Activated T-helper 1 cell treated with anti-CD3 and anti-CD28 coated beads, Interleukin-12 subunit alpha, Interleukin-12 subunit beta, Interleukin-2, Interleukin-4 antibody, amounts not matched to agents 30 ng/mL and 10 ng/mL and 1 ng/mL, durations not matched to agents 14 hours and 24 hours and 36 hours (primary cell): ENCODE measurements around the gene RETREG3. TPM values are rescaled to one million over a fixed set of nuclear protein-coding genes. Genes with fewer than 3 reads are reported as not detected.
"Not testable (repeated sequence)": the region's sequence is repeated elsewhere in the genome, so short reads cannot be mapped to it uniquely, and the experiment has no call there.

ENCODE experiments used
- DNase-seq: peaks from one replicate; pipeline ENCODE4 v3.0.0; 2021; ENCODE audit warnings: low spot score
- H3K27ac Mint-ChIP-seq: one replicate; pipeline ENCODE4 v1.8.0; 2021; ENCODE audit warnings: mild to moderate bottlenecking, mixed read lengths
- H3K27me3 Mint-ChIP-seq: one replicate; pipeline ENCODE4 v1.8.0; 2022; ENCODE audit warnings: mild to moderate bottlenecking, moderate library complexity, mixed read lengths; ENCODE audit not compliant: insufficient read depth
- H3K36me3 Mint-ChIP-seq: one replicate; pipeline ENCODE4 v1.8.0; 2021; ENCODE audit warnings: low read depth, mixed read lengths
- H3K4me1 Mint-ChIP-seq: one replicate; pipeline ENCODE4 v1.8.0; 2021; ENCODE audit warnings: low read depth, mixed read lengths
- H3K4me3 Mint-ChIP-seq: one replicate; pipeline ENCODE4 v1.8.0; 2021; ENCODE audit warnings: mild to moderate bottlenecking, moderate library complexity, mixed read lengths
- H3K9me3 Mint-ChIP-seq: one replicate; pipeline ENCODE4 v1.8.0; 2021; ENCODE audit warnings: mixed read lengths
- intact Hi-C: fragments of 100-400 bp; cut with micrococcal nuclease; formaldehyde crosslinking; loops from one replicate; pipeline ENCODE4 v1.15.1; 2024
- total RNA-seq: library from RNA; stranded (reverse); gene quantifications from 2 replicates; pipeline ENCODE4 v1.2.3, GENCODE V29; 2022

RETREG3 gene
- total RNA-seq, 1 donor from 2014 or later, result 43.4 TPM

DNA sequence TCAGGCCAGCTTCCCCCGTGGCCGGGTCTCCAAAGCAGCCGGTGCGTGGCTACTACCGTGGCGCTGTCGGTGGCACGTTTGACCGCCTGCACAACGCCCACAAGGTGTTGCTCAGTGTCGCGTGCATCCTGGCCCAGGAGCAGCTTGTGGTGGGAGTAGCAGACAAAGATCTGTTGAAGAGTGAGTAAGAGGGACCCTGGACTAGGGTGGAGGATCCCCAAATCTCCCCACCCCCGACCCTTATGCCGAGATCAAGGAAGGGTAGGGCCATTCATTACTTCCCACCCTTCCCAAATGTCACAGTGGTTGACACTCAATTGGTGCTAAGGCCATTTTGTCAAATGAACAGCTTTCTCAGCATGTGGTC, 46.0 kb downstream of the RETREG3 start:
- intact Hi-C loops, result loop anchor here (10.0 kb wide), 1 partner anchor 422 kb away; the partner anchor contains the start of genes PTGES3L and RUNDC1
- H3K4me1 Mint-ChIP-seq, result peaks cover 31% of the 10 kb centered on the region
- DNase-seq, result no peak

DNA sequence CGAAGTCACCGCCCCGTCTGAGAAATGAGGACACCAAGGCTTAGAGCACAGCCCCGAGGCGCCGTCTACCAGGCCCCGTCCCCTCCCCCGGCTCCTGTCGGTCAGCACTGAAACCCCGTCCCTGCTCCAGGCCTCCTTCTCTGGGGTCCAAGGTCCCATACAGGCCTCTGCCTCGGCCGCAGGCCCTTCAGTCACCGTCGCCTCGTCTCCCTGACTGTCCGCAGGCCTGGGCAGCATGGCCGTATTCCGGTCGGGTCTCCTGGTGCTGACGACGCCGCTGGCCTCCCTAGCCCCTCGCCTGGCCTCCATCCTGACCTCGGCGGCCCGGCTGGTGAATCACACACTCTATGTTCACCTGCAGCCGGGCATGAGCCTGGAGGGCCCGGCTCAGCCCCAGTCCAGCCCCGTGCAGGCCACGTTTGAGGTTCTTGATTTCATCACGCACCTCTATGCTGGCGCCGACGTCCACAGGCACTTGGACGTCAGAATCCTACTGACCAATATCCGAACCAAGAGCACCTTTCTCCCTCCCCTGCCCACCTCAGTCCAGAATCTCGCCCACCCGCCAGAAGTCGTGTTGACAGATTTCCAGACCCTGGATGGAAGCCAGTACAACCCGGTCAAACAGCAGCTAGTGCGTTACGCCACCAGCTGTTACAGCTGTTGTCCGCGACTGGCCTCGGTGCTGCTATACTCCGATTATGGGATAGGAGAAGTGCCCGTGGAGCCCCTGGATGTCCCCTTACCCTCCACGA, 46.6 kb downstream of the RETREG3 start:
- DNase-seq, result no peak
- Mint-ChIP-seq H3K9me3 (no peaks in the 10 kb centered on the region), H3K27me3 (no peaks in the 10 kb centered on the region), H3K4me1 (peaks cover 26% of the 10 kb centered on the region), H3K36me3 (peaks cover 9% of the 10 kb centered on the region), H3K27ac (peak overlapping the region; percentile 92), H3K4me3 (peak overlapping the region; percentile 87)
- intact Hi-C loops, result loop anchor here (1.0 to 10.0 kb wide), 2 partner anchors 15 to 422 kb away; partner anchors contain the start of genes PSMC3IP, PTGES3L and RUNDC1

More for the DNA sequence above, 46.0 kb downstream of the RETREG3 start:
- Mint-ChIP-seq H3K4me3 (peak overlapping the region; percentile 87), H3K27me3 (no peaks in the 10 kb centered on the region), H3K36me3 (peaks cover 12% of the 10 kb centered on the region), H3K27ac (no peak overlapping the region), H3K9me3 (no peaks in the 10 kb centered on the region)

DNA sequence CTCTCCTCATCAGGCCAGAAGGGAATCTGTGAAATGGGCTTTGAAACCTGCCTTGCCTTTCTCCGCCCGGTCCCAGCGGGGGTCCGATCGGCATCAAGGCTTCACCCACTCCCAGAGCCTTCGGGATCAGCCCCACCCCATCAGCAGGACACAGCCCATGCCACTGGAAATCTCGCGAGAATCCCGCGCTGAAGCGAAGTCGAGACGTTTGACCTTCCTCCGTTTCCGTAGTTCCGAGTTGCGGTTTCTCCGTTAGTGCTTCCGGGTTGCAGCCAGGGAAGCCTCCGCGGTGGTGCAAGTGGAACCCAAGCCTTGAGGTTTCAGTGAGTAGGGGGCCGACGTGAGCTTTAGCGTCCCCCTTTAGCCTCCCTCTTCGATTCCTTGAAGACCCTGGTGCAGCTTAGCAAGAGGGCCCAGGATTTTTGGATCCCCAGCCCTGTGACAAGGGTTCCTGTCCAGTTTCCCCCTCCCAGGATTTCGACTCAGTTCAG, 47.2 kb downstream of the RETREG3 start, which contains the start of gene COASY:
TSS of gene COASY (plus strand) at position 252 of the 491 bp plus-strand sequence. CDS start 475 bp downstream, outside the sequence.
- no peaks in the 10 kb centered on the region for H3K27me3 Mint-ChIP-seq
- peak; percentile 91 for DNase-seq
- H3K4me1 Mint-ChIP-seq, result peaks cover 25% of the 10 kb centered on the region
- H3K27ac Mint-ChIP-seq, result peak within 1 kb of the TSS; percentile 92
- no peaks in the 10 kb centered on the region for H3K9me3 Mint-ChIP-seq
- peaks cover 6% of the 10 kb centered on the region for H3K36me3 Mint-ChIP-seq
- intact Hi-C loops, result loop anchor here (1.0 to 10.0 kb wide), 2 partner anchors 15 to 423 kb away; partner anchors contain the start of genes PSMC3IP, PTGES3L and RUNDC1
- H3K4me3 Mint-ChIP-seq, result peak within 1 kb of the TSS; percentile 87

DNA sequence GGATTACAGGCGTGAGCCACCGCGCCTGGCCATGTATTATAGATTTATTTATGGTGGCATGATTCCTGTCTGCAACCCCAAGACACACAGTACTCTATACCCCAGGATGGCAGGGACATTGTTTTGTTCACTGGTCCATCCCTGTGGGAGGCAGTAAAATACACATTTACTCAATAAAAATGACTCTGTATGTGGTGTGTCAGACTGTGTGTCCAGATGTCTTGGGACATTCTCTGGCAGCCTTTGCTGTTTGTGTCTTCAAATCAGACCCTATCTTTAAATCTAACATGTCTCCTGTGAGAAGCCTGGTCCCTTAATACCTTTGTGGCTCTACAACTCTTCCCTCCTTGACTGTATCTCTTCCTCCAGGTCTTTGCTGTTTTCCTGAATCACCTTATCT, 48.9 kb downstream of the RETREG3 start:
- DNase-seq, result no peak
- Mint-ChIP-seq H3K27me3 (no peaks in the 10 kb centered on the region), H3K27ac (no peak overlapping the region), H3K9me3 (no peaks in the 10 kb centered on the region), H3K4me3 (peak overlapping the region; percentile 52), H3K4me1 (peaks cover 25% of the 10 kb centered on the region), H3K36me3 (peaks cover 3% of the 10 kb centered on the region)
- intact Hi-C loops, result loop anchor here (10.0 kb wide), 1 partner anchor 425 kb away; the partner anchor contains the start of genes PTGES3L and RUNDC1

DNA sequence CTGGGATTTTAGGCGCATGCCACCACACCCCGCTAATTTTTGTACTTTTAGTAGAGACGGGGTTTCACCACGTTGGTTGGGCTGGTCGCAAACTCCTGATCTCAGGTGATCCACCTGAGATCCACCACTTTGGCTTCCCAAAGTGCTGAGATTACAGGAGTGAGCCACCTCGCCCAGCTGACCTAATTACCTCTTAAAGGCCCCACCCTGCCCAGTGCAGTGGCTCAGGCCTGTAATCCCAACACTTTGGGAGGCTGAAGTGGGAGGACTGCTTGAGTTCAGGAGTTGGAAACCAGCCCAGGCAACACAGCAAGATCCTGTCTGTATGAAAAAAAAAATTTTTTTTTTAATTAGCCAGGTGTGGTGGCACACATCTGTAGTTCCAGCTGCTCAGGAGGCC, 50.1 kb downstream of the RETREG3 start:
- peaks cover 25% of the 10 kb centered on the region for H3K4me1 Mint-ChIP-seq
- no peaks in the 10 kb centered on the region for H3K27me3 Mint-ChIP-seq
- H3K27ac Mint-ChIP-seq, result no peak overlapping the region
- H3K9me3 Mint-ChIP-seq, result no peaks in the 10 kb centered on the region
- H3K4me3 Mint-ChIP-seq, result no peak overlapping the region
- intact Hi-C loops, result no loop called here
- H3K36me3 Mint-ChIP-seq, result peaks cover 3% of the 10 kb centered on the region
- DNase-seq, result no peak

DNA sequence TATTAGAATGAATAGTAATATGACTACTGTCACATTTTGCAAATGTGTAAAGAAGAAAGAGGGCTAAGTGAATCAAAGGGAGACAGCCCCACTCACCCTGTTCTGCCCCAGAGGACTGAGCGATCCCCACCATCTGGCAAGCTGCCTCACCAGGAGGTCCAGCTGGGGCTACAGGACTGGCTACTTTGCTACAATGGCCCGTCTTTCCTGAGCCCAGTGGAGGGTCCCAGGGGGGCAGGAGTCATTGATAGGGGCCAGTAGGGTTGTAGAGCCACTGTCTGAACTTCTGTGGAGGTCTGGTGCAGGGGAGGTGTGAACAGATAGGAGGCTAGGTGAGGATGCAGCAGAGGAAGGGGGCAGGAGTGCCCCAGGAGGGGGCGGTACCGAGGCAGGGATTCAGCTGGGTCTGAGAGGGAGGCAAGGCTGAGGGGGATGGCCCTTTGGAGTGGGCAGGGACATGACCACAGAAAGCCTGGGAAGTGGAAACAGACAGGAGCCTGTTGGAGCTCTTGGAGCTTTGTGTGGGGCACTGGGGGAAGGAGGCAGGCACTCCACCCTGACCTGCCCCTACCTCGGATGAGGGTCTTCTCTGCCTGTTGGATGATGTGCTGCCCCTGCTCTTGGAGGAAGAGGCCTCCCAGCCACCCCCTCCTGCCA, 53.1 kb downstream of the RETREG3 start:
- DNase-seq, H3K27ac Mint-ChIP-seq, H3K4me1 Mint-ChIP-seq, H3K36me3 Mint-ChIP-seq, H3K9me3 Mint-ChIP-seq, intact Hi-C loops, H3K27me3 Mint-ChIP-seq: not testable (repeated sequence)
- H3K4me3 Mint-ChIP-seq, result peak overlapping the region; percentile 94

DNA sequence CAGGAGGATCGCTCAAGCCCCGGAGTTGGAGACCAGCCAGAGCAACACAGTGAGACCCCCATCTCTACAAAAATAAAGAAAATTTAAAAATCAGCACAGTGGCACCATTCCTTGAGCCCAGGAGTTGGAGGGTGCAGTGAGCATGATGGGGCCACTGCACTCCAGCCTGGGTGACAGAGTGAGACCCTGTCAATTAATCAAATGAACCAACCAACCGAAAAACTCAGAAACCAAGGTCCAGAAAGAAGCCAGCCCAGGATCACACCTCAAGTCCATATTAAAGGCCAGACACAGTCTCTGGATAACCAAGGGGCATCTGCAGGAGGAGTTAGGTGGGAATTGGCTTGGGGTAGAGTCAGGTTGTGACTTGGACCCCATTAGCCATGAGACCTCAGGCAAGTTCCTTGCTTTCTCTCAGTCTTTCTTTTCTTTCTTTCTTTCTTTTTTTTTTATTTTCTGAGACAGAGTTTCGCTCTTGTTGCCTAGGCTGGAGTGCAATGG, 54.0 kb downstream of the RETREG3 start:
- peaks cover 1% of the 10 kb centered on the region for H3K36me3 Mint-ChIP-seq
- no peaks in the 10 kb centered on the region for H3K27me3 Mint-ChIP-seq
- H3K27ac Mint-ChIP-seq, result peak overlapping the region; percentile 95
- H3K4me3 Mint-ChIP-seq, result peak overlapping the region; percentile 94
- no peak for DNase-seq
- intact Hi-C loops, result no loop called here
- H3K4me1 Mint-ChIP-seq, result peaks cover 6% of the 10 kb centered on the region
- H3K9me3 Mint-ChIP-seq, result no peaks in the 10 kb centered on the region

DNA sequence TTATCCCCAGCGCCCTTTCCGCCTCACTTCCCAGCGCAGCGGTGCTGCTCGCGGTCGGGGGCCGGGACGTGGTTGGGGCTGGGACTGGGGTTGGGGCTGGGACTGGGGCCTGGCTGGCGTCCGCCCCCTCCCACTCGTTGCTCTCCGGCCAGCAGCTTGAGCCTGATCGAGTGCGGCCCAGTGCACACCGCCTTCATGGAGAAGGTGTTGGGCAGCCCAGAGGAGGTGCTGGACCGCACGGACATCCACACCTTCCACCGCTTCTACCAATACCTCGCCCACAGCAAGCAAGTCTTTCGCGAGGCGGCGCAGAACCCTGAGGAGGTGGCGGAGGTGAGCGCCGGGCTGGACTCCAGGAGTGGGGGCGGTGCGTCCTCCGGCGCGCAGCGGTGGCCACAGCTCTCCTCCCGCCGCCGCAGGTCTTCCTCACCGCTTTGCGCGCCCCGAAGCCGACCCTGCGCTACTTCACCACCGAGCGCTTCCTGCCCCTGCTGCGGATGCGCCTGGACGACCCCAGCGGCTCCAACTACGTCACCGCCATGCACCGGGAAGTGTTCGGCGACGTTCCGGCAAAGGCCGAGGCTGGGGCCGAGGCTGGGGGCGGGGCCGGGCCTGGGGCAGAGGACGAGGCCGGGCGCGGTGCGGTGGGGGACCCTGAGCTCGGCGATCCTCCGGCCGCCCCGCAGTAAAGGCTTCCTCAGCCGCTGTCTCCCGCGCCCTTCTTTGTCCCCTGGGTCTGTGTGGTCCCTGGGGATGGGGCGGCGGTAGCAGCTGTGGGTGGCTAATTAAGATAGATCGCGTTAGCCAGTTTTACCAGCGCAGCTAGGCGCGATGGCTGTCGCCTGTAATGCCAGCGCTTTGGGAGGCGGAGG, 54.7 kb downstream of the RETREG3 start:
- intact Hi-C loops, result loop anchor here (1.0 kb wide), 1 partner anchor 18 kb away; the partner anchor contains the start of gene NAGLU
- peak; percentile 75 for DNase-seq
- Mint-ChIP-seq H3K36me3 (peaks cover 1% of the 10 kb centered on the region), H3K27ac (peak overlapping the region; percentile 95), H3K4me1 (peaks cover 6% of the 10 kb centered on the region), H3K9me3 (no peaks in the 10 kb centered on the region), H3K4me3 (peak overlapping the region; percentile 94), H3K27me3 (no peaks in the 10 kb centered on the region)

DNA sequence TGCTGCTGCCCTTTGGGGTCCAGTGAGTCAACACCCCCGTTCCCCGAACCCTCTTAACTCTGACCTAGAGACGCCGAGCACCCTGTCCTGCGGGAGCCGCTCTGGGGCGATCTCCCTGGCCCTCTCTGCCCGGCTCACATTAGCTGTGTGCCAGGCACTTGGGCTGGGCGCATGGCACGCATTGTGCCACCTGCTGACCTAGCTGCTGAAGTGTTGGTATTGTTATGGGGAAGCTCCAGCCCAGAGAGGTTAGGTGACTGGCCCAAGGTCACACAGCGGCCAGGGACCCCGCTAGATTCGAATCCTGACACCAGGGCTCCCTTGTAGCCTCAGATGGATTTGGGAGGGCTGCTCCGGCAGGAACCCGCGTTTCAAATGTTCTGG, 55.3 kb downstream of the RETREG3 start:
- Mint-ChIP-seq H3K4me3 (peak overlapping the region; percentile 94), H3K36me3 (peaks cover 1% of the 10 kb centered on the region), H3K9me3 (no peaks in the 10 kb centered on the region), H3K4me1 (peaks cover 12% of the 10 kb centered on the region), H3K27me3 (no peaks in the 10 kb centered on the region), H3K27ac (peak overlapping the region; percentile 95)
- intact Hi-C loops, result loop anchor here (1.0 kb wide), 1 partner anchor 18 kb away; the partner anchor contains the start of gene NAGLU
- DNase-seq, result no peak

DNA sequence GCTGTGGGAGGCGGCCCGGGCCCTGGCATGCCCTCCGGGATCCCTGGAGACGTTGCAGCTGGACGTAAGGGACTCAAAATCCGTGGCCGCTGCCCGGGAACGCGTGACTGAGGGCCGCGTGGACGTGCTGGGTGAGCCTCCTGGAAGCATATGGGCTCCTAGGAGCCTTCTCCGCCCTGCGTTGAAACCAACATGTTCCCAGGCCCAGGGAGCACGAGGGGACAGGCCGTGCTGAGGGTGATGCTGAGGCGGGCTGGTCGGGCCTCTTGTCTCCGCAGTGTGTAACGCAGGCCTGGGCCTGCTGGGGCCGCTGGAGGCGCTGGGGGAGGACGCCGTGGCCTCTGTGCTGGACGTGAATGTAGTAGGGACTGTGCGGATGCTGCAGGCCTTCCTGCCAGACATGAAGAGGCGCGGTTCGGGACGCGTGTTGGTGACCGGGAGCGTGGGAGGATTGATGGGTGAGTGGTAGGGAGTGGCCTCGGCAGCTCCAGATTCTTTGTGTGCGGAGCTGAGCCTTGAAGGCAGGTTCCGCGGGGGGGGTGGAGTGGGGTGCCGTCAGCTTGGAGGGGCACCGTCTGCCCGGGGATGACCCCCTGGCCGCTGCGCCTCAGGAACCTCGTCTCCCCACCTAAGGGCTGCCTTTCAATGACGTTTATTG, 55.9 kb downstream of the RETREG3 start:
- Mint-ChIP-seq H3K36me3 (peaks cover 1% of the 10 kb centered on the region), H3K9me3 (no peaks in the 10 kb centered on the region), H3K27me3 (no peaks in the 10 kb centered on the region), H3K4me3 (peak overlapping the region; percentile 94), H3K4me1 (peaks cover 14% of the 10 kb centered on the region), H3K27ac (peak overlapping the region; percentile 95)
- intact Hi-C loops, result no loop called here
- no peak for DNase-seq

DNA sequence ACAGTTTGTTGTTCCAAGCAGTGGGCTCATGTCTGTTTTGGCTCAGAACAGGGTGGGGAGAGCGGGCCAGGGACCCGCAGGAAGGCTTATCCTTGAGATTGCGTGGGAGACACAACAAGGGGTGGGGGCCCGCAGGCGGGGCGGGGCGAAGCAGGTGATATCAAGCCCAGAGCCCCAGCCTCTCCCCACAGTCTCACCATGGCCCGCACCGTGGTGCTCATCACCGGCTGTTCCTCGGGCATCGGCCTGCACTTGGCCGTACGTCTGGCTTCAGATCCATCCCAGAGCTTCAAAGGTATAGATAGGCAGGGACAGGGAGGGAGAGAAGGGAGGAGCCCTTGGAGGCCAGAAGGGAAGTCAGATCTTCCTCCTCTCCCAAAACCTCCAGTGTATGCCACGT, 56.4 kb downstream of the RETREG3 start, which contains the start of gene HSD17B1:
TSS of gene HSD17B1 (plus strand) at position 188 of the 400 bp plus-strand sequence. CDS start at position 199, 11 bp downstream.
- DNase-seq, H3K36me3 Mint-ChIP-seq, H3K27me3 Mint-ChIP-seq, intact Hi-C loops, H3K9me3 Mint-ChIP-seq: not testable (repeated sequence)
- Mint-ChIP-seq H3K27ac (peak within 1 kb of the TSS; percentile 95), H3K4me3 (peak within 1 kb of the TSS; percentile 94), H3K4me1 (peaks cover 14% of the 10 kb centered on the region)
